22Rv1 (cell line): ENCODE results near the gene SRCAP.

Source experiments
- H3K27ac ChIP-seq: fragments of 450-650 bp; 2 replicates; pipeline ENCODE4 v1.5.1; 2017
- CTCF ChIP-seq: fragments of 450-650 bp; IDR thresholded peaks from 2 replicates; pipeline ENCODE4 v1.5.1; 2017; ENCODE audit warnings: mild to moderate bottlenecking
- ZFX ChIP-seq: fragments of 450-650 bp; IDR thresholded peaks from 2 replicates; pipeline ENCODE4 v1.6.1; 2017; ENCODE audit warnings: antibody characterized with exemption, borderline replicate concordance

Gene SRCAP

GRCh38 chr16:30659507-30660423, 39.2 kb upstream of the SRCAP start:
- TF ChIP-seq ZFX: no peak
- no peak for TF ChIP-seq CTCF
- H3K27ac ChIP-seq: peak overlapping the region; percentile 98

- H3K27ac ChIP-seq: peak overlapping the region; percentile 98
- TF ChIP-seq ZFX: no peak
- no peak for TF ChIP-seq CTCF
Observed at GRCh38 chr16:30660424-30661261, 38.3 kb upstream of the SRCAP start.

GRCh38 chr16:30662449-30662848, 36.5 kb upstream of the SRCAP start:
- H3K27ac ChIP-seq: no peak overlapping the region
- no peak for TF ChIP-seq CTCF

GRCh38 chr16:30663038-30663437, 35.9 kb upstream of the SRCAP start:
- no peak overlapping the region for H3K27ac ChIP-seq
- TF ChIP-seq ZFX (no peak), CTCF (no peak)

- TF ChIP-seq ZFX (no peak), CTCF (no peak)
- H3K27ac ChIP-seq: no peak overlapping the region
Observed at GRCh38 chr16:30663820-30664219, 35.2 kb upstream of the SRCAP start.

- TF ChIP-seq CTCF: no peak
- no peak for TF ChIP-seq ZFX
- H3K27ac ChIP-seq: no peak overlapping the region
Observed at GRCh38 chr16:30664616-30665109, 34.3 kb upstream of the SRCAP start.
